Measurements from ENCODE around the gene CRLF2.
"Not testable (repeated sequence)": the region's sequence is repeated elsewhere in the genome, so short reads cannot be mapped to it uniquely, and the experiment has no call there.

The CRLF2 gene

GRCh38 chrX:1178580-1179057 lies 33.8 kb downstream of the CRLF2 start:
- H3K9ac ChIP-seq (ENCODE audit: low read length): no peak overlapping the region
- H3K27me3 ChIP-seq (ENCODE audit: control insufficient read depth, insufficient read depth, low read length): no peaks in the 10 kb centered on the region; the same call in 1 of the 2 replicates
- H3K27ac ChIP-seq (ENCODE audit: low read depth, low read length): no peak overlapping the region
- no peak overlapping the region for H3K4me3 ChIP-seq (ENCODE audit: low read depth, low read length)
- H3K9me3 ChIP-seq (ENCODE audit: control insufficient read depth, insufficient read depth, low read depth, low read length): no peaks in the 10 kb centered on the region
- H3K36me3 ChIP-seq (ENCODE audit: control insufficient read depth, insufficient read depth, low read length): no peaks in the 10 kb centered on the region
- H3K4me1 ChIP-seq (ENCODE audit: control insufficient read depth, insufficient read depth, low read length): peaks cover 6% of the 10 kb centered on the region

DNA sequence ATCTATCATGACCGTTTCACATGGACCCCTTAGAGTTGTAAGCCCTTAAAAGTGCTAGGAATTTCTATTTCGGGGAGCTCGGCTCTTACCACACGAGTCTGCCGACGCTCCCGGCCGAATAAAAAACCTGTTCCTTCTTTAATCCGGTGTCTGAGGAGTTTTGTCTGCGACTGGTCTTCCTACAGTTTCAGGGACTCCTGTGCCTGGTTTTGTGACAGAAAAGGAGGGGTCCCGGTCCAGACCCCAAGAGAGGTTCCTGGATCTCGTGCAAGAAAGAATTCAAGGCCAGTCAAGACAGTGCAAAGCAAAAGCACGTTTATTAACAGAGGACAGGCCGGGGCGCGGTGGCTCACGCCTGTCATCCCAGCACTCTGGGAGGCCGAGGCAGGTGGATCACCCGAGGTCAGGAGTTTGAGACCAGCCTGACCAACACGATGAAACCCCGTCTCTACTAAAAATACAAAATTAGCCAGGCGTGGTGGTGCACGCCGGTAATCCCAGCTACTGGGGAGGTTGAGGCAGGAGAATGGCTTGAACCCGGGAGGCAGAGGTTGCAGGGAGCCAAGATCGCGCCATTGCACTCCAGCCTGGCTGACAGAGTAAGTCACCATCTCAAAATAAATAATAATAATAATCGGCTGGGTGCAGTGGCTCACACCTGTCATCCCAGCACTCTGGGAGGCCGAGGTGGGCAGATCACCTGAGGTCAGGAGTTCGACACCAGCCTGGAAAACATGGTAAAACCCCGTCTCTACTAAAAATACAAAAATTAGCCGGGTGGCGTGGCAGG lies 35.7 kb downstream of the CRLF2 start:
- not testable (repeated sequence) for H3K9me3 ChIP-seq (ENCODE audit: control insufficient read depth, insufficient read depth, low read depth, low read length); H3K4me3 ChIP-seq (ENCODE audit: low read depth, low read length); H3K36me3 ChIP-seq (ENCODE audit: control insufficient read depth, insufficient read depth, low read length); H3K9ac ChIP-seq (ENCODE audit: low read length); H3K27me3 ChIP-seq (ENCODE audit: control insufficient read depth, insufficient read depth, low read length); H3K27ac ChIP-seq (ENCODE audit: low read depth, low read length)
- H3K4me1 ChIP-seq (ENCODE audit: control insufficient read depth, insufficient read depth, low read length): peaks cover 17% of the 10 kb centered on the region

DNA sequence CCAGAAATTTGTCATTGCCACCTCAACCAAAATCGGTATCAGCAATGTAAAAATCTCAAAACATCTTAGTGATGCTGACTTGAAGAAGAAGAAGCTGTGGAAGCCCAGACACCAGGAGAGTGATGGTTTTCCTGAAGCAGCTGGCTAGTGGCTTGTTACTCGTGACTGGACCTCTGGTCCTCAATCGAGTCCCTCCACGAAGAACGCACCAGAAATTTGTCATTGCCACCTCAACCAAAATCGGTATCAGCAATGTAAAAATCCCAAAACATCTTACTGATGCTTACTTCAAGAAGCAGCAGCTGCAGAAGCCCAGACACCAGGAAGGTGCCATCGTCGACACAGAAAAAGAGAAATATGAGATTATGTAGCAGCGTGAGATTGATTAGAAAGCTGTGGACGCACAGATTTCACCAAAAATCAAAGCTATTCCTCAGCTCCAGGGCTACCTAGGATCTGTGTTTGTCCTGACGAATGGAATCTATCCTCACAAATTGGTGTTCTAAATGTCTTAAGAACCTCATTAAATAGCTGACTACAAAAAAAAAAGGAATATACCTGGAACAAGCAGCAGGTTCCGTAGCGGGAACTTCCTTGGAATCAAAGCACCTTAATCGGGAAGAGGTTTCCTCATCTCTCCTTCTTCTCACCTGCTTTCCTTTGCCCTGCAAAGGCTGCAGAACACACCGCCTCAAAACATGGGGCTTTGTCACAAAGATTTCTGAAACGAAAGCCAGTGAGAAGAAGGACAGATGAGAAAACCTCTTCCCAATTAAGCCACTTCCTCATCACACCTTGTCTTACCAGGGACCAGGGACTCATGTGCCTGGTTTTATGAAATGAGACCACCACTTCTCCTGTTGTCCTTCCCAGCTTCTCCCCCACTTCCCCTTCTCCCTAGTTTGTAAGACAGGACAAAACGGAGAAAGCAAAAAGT lies 37.6 kb downstream of the CRLF2 start:
- not testable (repeated sequence) for H3K36me3 ChIP-seq (ENCODE audit: control insufficient read depth, insufficient read depth, low read length); H3K27ac ChIP-seq (ENCODE audit: low read depth, low read length); H3K4me3 ChIP-seq (ENCODE audit: low read depth, low read length); H3K9me3 ChIP-seq (ENCODE audit: control insufficient read depth, insufficient read depth, low read depth, low read length); H3K9ac ChIP-seq (ENCODE audit: low read length); H3K27me3 ChIP-seq (ENCODE audit: control insufficient read depth, insufficient read depth, low read length)
- peaks cover 17% of the 10 kb centered on the region for H3K4me1 ChIP-seq (ENCODE audit: control insufficient read depth, insufficient read depth, low read length)

GRCh38 chrX:1173435-1173834 lies 39.0 kb downstream of the CRLF2 start:
- not testable (repeated sequence) for H3K9ac ChIP-seq (ENCODE audit: low read length); H3K36me3 ChIP-seq (ENCODE audit: control insufficient read depth, insufficient read depth, low read length); H3K9me3 ChIP-seq (ENCODE audit: control insufficient read depth, insufficient read depth, low read depth, low read length); H3K27me3 ChIP-seq (ENCODE audit: control insufficient read depth, insufficient read depth, low read length); H3K4me3 ChIP-seq (ENCODE audit: low read depth, low read length); H3K27ac ChIP-seq (ENCODE audit: low read depth, low read length)
- H3K4me1 ChIP-seq (ENCODE audit: control insufficient read depth, insufficient read depth, low read length): peaks cover 11% of the 10 kb centered on the region

DNA sequence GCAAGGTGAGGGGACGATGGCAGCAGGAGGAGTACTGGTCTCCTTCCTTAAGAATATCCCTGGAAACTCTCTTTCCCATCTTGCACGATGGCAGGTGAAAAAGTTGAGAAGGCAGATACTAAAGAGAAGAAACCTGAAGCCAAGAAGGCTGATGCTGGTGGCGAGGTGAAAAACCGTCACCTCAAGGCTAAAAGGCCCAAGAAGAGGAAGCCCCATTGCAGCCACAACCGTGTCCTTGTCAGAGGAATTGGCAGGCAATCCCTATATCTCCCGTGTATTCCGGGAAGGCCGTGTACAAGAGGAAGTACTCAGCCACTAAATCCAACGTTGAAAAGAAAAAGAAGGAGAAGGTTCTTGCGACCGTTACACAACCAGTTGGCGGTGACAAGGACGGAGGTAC lies 40.0 kb downstream of the CRLF2 start:
- no peaks in the 10 kb centered on the region for H3K36me3 ChIP-seq (ENCODE audit: control insufficient read depth, insufficient read depth, low read length)
- no peaks in the 10 kb centered on the region; the same call in 1 of the 2 replicates for H3K27me3 ChIP-seq (ENCODE audit: control insufficient read depth, insufficient read depth, low read length)
- H3K9me3 ChIP-seq (ENCODE audit: control insufficient read depth, insufficient read depth, low read depth, low read length): no peaks in the 10 kb centered on the region
- H3K4me3 ChIP-seq (ENCODE audit: low read depth, low read length): no peak overlapping the region
- H3K27ac ChIP-seq (ENCODE audit: low read depth, low read length): no peak overlapping the region
- H3K4me1 ChIP-seq (ENCODE audit: control insufficient read depth, insufficient read depth, low read length): peaks cover 11% of the 10 kb centered on the region
- H3K9ac ChIP-seq (ENCODE audit: low read length): no peak overlapping the region

GRCh38 chrX:1171915-1172314 lies 40.5 kb downstream of the CRLF2 start:
- not testable (repeated sequence) for H3K9me3 ChIP-seq (ENCODE audit: control insufficient read depth, insufficient read depth, low read depth, low read length); H3K4me3 ChIP-seq (ENCODE audit: low read depth, low read length); H3K27me3 ChIP-seq (ENCODE audit: control insufficient read depth, insufficient read depth, low read length); H3K9ac ChIP-seq (ENCODE audit: low read length); H3K27ac ChIP-seq (ENCODE audit: low read depth, low read length); H3K36me3 ChIP-seq (ENCODE audit: control insufficient read depth, insufficient read depth, low read length)
- H3K4me1 ChIP-seq (ENCODE audit: control insufficient read depth, insufficient read depth, low read length): peaks cover 11% of the 10 kb centered on the region

DNA sequence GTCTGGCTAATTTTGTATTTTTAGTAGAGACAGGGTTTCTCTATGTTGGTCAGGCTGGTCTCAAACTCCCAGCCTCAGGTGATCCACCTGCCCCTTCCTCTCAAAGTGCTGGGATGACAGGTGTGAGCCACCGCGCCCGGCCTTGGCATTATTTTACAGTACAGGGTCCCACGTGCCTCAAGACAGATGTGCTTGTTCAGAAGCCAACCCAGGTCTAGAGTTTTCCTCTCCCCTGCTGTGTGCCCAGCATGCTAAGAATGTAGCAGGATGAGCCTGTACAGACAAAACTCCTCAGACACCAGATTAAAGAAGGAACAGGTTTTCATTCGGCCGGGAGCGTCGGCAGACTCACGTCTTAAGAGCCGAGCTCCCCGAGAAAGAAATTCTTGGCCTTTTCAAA lies 42.2 kb downstream of the CRLF2 start:
- Histone ChIP-seq H3K27me3 (ENCODE audit: control insufficient read depth, insufficient read depth, low read length) (no peaks in the 10 kb centered on the region; the same call in 1 of the 2 replicates), H3K4me3 (ENCODE audit: low read depth, low read length) (no peak overlapping the region), H3K36me3 (ENCODE audit: control insufficient read depth, insufficient read depth, low read length) (no peaks in the 10 kb centered on the region), H3K9ac (ENCODE audit: low read length) (no peak overlapping the region), H3K27ac (ENCODE audit: low read depth, low read length) (no peak overlapping the region), H3K9me3 (ENCODE audit: control insufficient read depth, insufficient read depth, low read depth, low read length) (no peaks in the 10 kb centered on the region), H3K4me1 (ENCODE audit: control insufficient read depth, insufficient read depth, low read length) (peaks cover 11% of the 10 kb centered on the region)

GRCh38 chrX:1169189-1169588 lies 43.3 kb downstream of the CRLF2 start:
- H3K27me3 ChIP-seq (ENCODE audit: control insufficient read depth, insufficient read depth, low read length): no peaks in the 10 kb centered on the region
- no peak overlapping the region for H3K9ac ChIP-seq (ENCODE audit: low read length)
- H3K9me3 ChIP-seq (ENCODE audit: control insufficient read depth, insufficient read depth, low read depth, low read length): no peaks in the 10 kb centered on the region
- H3K36me3 ChIP-seq (ENCODE audit: control insufficient read depth, insufficient read depth, low read length): no peaks in the 10 kb centered on the region
- H3K27ac ChIP-seq (ENCODE audit: low read depth, low read length): no peak overlapping the region
- H3K4me1 ChIP-seq (ENCODE audit: control insufficient read depth, insufficient read depth, low read length): peaks cover 11% of the 10 kb centered on the region
- no peak overlapping the region for H3K4me3 ChIP-seq (ENCODE audit: low read depth, low read length)

DNA sequence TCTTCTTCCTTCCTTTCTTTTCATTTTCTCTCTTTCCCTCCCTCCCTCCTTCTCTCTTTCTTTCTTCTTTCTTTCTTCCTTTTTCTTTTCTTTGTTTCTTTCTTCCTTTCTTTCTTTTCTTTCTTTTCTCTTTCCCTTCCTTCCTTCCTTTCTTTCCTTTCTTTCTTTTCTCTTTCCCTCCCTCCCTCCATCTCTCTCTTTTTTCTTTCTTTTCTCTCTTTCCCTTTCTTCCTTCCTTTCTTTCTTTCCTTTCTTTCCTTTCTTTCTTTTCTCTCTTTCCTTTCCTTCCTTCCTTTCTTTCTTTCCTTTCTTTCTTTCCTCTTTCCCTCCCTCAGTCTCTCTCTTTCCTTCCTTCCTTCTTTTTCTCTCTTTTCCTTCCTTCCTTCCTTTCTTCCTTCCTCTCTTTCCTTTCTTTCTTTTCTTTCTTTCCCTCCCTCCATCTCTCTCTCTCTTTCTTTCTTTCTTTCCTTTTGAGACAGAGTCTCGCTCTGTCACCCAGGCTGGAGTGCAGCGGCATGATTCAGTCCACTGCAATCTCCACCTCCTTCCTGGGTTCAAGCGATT lies 44.4 kb downstream of the CRLF2 start:
- peaks cover 11% of the 10 kb centered on the region for H3K4me1 ChIP-seq (ENCODE audit: control insufficient read depth, insufficient read depth, low read length)

DNA sequence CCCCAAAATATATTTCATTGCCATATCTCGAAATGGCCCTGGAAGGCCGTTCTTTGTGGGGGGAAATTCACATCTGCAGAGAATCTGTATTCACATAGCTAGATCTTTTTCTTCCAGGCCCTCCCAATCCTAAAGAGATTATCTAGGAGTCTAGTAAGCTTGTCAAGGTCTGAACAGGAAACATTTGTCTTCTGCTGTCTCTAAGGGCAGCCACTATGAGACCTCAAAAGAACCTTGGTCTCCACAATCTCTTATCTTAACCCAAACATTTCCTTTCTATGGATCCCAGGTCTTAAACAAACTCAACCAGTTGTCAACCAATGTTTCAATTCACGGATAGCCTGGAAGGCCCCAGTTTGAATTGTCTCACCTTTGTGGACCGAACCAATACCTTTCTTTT lies 45.0 kb downstream of the CRLF2 start:
- Histone ChIP-seq H3K36me3 (ENCODE audit: control insufficient read depth, insufficient read depth, low read length) (no peaks in the 10 kb centered on the region), H3K9me3 (ENCODE audit: control insufficient read depth, insufficient read depth, low read depth, low read length) (no peaks in the 10 kb centered on the region), H3K9ac (ENCODE audit: low read length) (no peak overlapping the region), H3K4me1 (ENCODE audit: control insufficient read depth, insufficient read depth, low read length) (peaks cover 6% of the 10 kb centered on the region), H3K27ac (ENCODE audit: low read depth, low read length) (no peak overlapping the region), H3K4me3 (ENCODE audit: low read depth, low read length) (no peak overlapping the region), H3K27me3 (ENCODE audit: control insufficient read depth, insufficient read depth, low read length) (no peaks in the 10 kb centered on the region)

More for the DNA sequence above, 44.4 kb downstream of the CRLF2 start:
- Histone ChIP-seq H3K4me3 (ENCODE audit: low read depth, low read length) (no peak overlapping the region), H3K36me3 (ENCODE audit: control insufficient read depth, insufficient read depth, low read length) (no peaks in the 10 kb centered on the region), H3K27ac (ENCODE audit: low read depth, low read length) (no peak overlapping the region), H3K9ac (ENCODE audit: low read length) (no peak overlapping the region), H3K9me3 (ENCODE audit: control insufficient read depth, insufficient read depth, low read depth, low read length) (no peaks in the 10 kb centered on the region), H3K27me3 (ENCODE audit: control insufficient read depth, insufficient read depth, low read length) (no peaks in the 10 kb centered on the region)

Measured in HUES6 (cell line).